GM19452 (cell line): ENCODE measurements around the gene TMEM18.

Experiments
- ATAC-seq: cut with Tn5 transposase; IDR thresholded peaks from one replicate; pipeline ENCODE4 v1.9.1; 2021; ENCODE audit not compliant: unreplicated experiment

Gene TMEM18

DNA sequence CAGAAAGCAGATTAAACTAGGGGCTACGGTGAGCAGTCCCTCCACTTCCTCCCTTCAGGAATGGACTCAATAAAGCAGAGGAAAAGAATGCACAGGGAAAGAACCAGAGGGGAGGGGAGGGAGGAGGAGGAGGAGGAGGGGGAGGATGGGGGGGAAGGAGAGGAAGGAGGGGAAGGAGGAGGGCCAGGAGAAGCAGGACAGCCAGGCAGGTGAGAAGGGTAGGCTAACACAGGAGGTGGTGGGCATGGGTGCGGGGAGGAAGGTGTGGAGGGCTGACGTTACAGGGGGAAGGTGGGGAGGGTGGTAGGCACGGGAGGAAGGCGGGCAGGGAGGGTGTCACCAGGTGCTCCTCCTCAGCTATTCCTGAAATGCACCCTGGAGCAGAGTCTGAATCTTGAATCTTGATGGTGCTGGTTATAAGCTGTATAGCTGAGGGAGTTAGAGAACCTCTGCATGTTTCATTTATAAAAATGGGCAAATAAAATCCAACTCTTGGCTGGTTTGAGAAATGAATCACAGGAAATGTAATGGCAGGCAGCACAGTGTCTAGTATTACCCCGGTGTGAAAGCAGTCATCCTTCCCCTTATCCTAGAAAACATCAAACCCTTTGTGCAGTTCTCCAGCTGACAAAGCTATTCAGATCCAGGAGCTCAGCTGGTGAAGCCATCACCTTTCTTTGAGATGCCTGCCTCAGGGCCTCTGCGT is 3.4 kb downstream of the TMEM18 start:
- ATAC-seq = no peak

- no peak for ATAC-seq
Measured at GRCh38 chr2:673016-673415, 4.2 kb downstream of the TMEM18 start.

DNA sequence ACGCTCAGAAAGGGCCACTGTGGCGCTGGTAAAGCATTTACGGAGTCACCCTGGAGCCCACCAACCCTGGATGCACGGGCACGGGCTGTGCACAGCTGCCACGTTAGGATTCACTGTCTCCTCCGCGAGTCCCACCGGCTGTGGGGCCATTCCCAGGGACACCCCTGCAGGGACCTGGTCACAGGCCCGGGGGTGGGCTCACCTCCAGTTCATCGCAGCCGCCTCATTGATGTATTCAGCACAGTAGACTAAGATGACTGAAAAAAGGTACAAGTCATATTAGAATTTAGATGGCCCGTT is 4.7 kb downstream of the TMEM18 start:
- ATAC-seq = no peak

DNA sequence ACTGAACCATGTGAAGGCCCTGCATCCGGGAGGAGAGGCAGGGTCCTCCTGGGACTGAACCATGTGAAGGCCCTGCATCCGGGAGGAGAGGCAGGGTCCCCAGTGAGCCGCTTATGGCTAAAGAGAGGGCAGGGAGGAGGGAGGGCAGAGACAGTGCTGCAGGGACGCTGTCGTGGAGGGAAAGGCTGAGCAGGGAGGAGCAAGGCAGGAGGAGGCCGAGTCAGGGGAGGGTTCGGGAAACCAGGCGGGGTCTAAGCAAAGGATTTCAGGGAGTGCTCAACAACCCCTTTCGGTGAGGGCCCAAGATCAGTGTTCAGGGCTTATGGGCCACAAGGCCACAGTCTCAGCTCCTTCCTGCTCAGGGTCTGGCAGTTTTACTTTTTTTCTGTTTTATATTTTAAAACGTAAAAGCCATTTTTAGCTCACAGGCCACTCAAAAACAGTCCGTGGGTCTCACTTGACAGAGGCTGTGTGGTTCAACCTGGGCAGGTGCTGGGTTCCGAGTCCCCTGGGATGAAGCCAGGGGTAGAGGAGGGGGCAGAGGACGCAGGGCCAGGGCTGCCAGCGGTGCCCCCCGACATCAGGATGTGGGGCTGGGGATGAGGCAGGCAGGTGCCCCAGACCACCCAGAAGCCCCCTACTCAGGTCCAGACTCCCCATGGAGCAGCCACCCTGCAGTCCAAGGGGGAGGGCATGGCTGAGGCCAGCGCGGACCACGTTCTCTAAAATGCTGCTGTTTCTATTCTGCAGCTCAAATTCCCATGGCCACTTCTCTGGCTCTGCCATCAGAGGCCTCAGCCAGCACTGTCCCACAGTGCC is 5.2 kb downstream of the TMEM18 start:
- ATAC-seq = no peak

- ATAC-seq = no peak
Measured at GRCh38 chr2:671072-671471, 6.1 kb downstream of the TMEM18 start.

DNA sequence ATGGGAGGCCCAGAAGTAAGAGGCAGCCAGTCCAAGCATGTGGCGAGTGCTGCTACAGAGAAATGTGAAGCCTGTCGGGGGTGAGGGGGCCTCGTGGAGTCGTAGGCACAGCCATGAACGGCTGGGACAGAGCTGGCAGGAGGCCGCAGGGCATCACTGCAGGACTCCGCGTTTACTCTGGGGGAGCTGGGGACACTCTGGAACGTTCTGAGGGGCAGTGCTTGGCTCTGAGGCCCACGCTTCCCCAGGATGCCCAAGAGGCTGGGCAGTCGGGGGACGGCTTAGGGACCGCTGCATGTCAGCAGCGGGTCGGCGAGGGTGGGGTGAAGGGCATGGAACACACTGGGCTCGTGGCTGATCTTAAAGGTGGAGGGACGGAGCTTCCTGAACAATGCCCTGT is 6.6 kb downstream of the TMEM18 start:
- no peak for ATAC-seq

DNA sequence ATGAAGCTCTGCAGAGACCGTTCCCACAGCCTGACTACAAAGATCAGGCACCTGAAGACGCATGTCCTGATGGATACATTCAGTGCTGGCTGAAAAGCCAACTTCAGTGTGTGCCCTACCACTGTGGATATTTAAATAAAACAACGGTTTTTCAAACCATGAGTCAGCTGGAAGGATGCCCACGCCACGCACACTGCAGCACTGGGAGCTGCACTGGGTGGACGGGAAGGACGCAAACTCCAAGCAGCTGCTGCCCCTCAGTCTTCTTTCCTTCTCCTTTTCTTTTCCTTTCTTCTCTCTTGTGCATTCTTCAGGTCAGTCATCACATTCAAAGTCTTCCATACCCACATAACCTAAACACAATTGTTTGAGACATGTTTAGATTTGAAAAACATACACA is 7.9 kb downstream of the TMEM18 start:
- no peak for ATAC-seq

- no peak for ATAC-seq
Measured at GRCh38 chr2:668000-668398, 9.2 kb downstream of the TMEM18 start.

DNA sequence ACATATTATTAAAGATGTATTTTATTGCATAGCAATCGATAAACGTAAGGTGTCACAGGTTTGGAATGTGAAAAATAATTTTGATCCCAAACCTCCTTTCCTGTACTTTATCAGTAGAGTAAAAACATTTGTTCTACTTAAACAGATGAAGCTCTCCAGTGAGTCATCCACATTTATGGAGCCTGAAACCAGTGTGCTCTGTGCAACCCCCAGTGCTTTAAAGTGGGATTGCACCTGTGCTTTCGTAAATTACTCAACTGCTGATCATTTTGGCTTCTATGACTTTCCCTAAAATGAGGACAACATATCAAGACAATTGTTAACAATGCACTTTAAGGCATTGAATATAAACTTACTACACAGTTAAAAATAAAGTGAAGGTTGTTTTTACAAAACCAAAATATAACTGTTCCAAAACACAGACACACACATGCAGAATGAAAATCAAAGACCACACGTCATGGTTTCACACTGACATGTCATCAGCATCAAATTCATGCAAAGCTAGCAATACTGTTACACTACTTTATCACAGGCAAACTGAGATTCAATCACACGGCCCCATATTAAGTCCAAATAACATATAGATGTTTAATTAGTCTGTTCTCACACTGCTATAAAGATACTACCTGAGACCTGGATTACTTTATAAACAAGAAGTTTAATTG is 9.7 kb downstream of the TMEM18 start:
- ATAC-seq = no peak

DNA sequence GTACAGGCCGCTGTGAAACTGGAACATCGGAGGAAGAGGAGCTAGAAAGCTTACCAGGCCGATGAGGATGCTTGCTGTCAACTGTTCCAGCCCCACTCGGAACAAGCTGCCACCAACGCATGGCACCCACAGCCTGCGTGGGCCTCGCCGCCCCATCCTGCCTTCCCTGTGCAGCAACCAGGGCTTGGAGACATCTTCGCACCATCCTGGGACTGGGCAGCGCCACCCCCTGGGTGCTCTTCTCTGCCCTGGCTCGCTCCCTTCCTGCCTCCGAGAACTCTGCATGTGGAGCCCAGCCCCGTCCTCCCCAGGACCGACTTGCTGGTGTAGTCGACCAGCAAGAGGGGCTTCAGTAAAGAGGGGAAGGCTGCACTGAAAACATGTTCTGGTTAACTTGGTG is 10.8 kb downstream of the TMEM18 start:
- ATAC-seq = no peak

DNA sequence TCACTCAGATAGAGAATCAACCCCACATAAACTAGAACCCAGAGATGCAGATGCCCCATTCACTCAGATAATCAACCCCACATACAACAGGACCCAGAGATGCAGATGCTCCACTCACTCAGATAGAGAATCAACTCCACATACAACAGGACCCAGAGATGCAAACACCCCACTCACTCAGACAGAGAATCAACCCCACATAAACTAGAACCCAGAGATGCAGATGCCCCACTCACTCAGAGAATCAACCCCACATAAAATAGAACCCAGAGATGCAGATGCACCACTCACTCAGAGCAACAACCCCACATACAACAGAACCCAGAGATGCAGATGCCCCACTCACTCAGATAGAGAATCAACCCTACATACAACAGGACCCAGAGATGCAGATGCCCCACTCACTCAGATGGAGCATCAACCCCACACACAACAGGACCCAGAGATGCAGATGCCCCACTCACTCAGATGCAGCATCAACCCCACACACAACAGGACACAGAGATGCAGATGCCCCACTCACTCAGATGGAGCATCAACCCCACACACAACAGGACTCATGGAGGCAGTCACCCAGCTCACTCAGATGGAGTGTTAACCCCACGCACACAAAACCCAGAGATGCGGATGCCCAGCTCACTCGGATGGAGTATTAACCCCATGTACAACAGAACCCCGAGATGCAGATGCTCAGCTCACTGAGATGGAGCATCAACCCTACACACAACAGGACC is 11.7 kb downstream of the TMEM18 start:
- no peak for ATAC-seq

DNA sequence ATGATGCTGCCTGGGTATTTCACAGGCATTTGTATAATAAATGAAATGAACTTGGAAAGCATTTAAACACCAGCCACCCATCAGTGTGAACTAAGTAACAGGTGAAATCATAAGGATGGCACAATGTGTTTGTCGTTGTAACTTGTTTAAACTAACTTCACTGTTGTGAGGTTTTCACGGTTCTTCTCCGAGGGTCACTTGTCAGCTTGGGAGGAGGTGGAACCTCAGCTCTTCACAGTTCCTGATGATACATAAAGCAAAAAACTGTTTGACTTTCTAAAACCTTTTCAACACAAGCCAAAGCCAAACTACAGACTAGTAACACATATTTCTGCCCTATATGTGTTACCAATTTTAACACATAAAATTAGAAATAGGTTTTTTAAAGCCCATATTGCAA is 13.1 kb downstream of the TMEM18 start:
- no peak for ATAC-seq

- ATAC-seq = no peak
Measured at GRCh38 chr2:663221-663620, 14.0 kb downstream of the TMEM18 start.

- no peak for ATAC-seq
Measured at GRCh38 chr2:661360-661635, 15.9 kb downstream of the TMEM18 start.

DNA sequence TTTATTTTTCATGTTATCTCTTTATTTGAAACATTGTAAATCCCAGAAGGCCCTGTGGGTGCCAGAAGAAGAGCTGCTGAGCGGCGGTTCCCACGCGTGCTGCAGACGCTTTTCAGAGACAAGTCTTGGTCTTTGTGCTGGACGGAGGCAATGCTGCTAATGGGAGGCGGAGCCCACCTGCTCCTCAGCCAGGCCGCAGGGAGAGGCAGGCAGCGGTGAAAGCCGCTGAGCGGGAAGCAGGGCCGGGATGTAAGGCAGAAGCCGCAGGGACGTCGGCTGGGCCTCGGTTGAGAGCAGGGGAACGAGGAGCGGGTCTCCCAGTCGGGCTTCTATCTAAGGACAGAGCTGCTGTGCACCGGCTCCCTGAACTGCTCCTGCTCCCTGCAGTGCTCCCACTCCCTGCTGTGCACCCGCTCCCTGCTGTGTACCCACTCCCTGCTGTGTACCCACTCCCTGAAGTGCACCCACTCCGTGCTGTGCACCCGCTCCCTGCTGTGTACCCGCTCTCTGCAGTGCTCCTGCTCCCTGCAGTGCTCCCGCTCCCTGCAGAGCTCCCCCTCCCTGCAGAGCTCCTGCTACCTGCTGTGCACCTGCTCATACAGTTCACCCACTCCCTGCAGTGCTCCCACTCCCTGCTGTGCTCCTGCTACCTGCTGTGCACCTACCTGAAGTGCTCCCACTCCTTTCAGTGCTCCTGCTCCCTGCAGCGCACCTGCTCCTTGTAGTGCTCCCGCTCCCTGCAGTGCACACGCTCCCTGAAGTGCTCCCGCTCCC is 16.4 kb downstream of the TMEM18 start:
- ATAC-seq = no peak

- no peak for ATAC-seq
Measured at GRCh38 chr2:660029-660428, 17.2 kb downstream of the TMEM18 start.

DNA sequence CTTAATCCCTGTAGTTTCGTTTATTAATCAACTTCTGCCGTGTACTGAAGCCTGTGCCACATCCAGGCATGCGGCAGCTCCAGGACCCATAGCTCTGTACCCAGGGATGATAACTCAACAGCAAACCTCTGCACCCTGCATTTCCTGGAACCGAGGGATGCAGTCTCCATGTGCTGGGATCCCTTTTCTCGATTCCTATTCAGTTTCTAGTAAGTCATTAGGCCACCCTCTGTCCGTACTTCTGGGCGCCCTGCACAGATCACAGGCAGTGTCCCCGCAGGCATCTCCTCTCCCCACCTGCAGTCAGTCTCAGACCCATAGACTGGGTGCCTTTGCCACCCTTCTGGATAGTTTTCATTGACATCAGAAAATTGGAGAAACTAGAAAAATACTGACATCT is 18.8 kb downstream of the TMEM18 start:
- ATAC-seq = no peak

DNA sequence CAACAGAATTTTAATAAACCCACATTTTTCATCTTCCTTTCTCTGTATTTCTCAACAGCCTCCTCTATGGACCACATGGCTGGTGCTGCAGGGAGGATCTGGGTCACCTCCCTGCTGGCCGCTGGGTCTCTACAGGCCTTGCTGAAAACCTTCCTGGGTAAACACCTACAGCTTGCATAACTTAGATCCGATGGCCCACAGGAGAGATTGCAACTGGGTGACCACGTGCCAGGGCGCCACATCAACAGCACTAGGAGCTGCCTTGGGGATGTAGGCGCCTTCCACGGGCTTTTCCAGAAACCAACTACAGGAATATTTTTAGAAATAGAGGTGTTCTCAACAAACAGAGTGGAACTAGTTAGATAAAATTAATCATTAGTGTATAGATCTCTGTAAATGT is 19.4 kb downstream of the TMEM18 start:
- no peak for ATAC-seq

GRCh38 chr2:656676-657075 is 20.5 kb downstream of the TMEM18 start:
- ATAC-seq = no peak

DNA sequence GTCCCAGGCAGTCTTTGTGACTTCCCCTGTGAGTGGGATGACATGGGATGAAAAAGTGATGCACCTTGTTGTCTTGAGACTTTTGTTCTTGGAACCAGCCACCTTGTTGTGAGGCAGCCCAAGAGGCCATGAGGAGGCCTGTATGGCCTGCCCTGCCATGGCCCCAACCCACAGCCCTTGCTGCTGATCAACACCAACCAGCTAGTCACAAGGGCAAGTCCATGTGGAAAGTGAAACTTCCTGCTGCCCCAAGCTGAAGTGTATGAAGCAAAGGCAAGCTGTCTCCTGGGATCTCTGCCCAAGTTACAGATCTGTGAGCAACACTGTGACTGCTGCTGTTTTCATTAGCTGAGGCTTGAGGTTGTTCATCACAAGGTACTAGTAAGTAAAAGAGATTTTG is 21.6 kb downstream of the TMEM18 start:
- no peak for ATAC-seq

- ATAC-seq = no peak
Measured at GRCh38 chr2:654896-655295, 22.3 kb downstream of the TMEM18 start.
